SJCRH30 (cell line): ENCODE data around the gene RNF208. TPM values are rescaled to one million over a fixed set of nuclear protein-coding genes. Genes with fewer than 3 reads are reported as not detected.

Experiments
- DNase-seq, 2 experiments: peaks; one replicate each; pipeline ENCODE4 v3.0.0-alpha.2; 2015 to 2020
- H3K27ac ChIP-seq: fragments of 250-450 bp; sonication (Bioruptor Pico); 2 replicates; pipeline ENCODE4 v1.5.1; 2020; ENCODE audit warnings: mild to moderate bottlenecking, moderate library complexity
- H3K27me3 ChIP-seq: fragments of 250-450 bp; sonication (Bioruptor Pico); 2 replicates; pipeline ENCODE4 v1.5.1; 2020; ENCODE audit warnings: mild to moderate bottlenecking, moderate library complexity
- H3K36me3 ChIP-seq: fragments of 250-450 bp; sonication (Bioruptor Pico); 2 replicates; pipeline ENCODE4 v1.5.1; 2020; ENCODE audit warnings: mild to moderate bottlenecking, moderate library complexity
- H3K4me1 ChIP-seq: fragments of 250-450 bp; sonication (Bioruptor Pico); 2 replicates; pipeline ENCODE4 v1.5.1; 2020; ENCODE audit warnings: mild to moderate bottlenecking, moderate library complexity
- H3K4me3 ChIP-seq: fragments of 250-450 bp; sonication (Bioruptor Pico); 2 replicates; pipeline ENCODE4 v1.5.1; 2020; ENCODE audit warnings: mild to moderate bottlenecking, moderate library complexity
- H3K9me3 ChIP-seq: fragments of 250-450 bp; sonication (Bioruptor Pico); replicated peaks from 2 replicates; pipeline ENCODE4 v1.5.1; 2020; ENCODE audit warnings: mild to moderate bottlenecking, moderate library complexity
- total RNA-seq: library from RNA; depleted of rRNA; stranded (reverse); fragments of >200 nt; shearing (Covaris generic); gene quantifications from 2 replicates; pipeline ENCODE4 v1.2.3, GENCODE V29; 2014

Gene RNF208
- total RNA-seq, 1 experiment from 2014 or later: 0.43 TPM

GRCh38 chr9:137191691-137192447 lies 30.2 kb downstream of the RNF208 start:
- Histone ChIP-seq H3K4me3 (no peak overlapping the region), H3K27me3 (no peaks in the 10 kb centered on the region), H3K27ac (no peak overlapping the region), H3K36me3 (peaks cover 5% of the 10 kb centered on the region; the same call in 1 of the 2 replicates), H3K9me3 (no peaks in the 10 kb centered on the region), H3K4me1 (peaks cover 22% of the 10 kb centered on the region; the same call in 1 of the 2 replicates)
- DNase-seq: no peak

DNA sequence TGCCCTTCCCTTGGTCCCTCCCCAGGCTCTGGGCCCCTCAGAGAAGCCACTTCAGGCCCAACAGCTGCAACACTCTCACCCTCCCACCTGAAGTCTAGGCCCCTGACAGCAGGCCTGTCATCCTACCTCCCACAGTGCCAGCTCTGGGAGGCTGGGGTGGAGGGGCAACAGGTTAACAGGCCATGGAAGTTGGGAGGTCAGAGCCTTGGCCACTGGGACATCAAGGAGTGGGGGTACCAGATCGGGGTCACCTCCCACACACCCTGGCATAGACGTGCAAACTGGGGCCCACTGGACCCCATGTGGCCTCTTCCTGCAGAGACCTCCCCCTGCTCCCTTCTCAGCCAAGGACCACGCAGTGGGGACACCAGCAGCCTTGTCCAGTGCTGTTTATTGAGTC lies 30.8 kb downstream of the RNF208 start:
- H3K4me1 ChIP-seq: peaks cover 28% of the 10 kb centered on the region; the same call in 1 of the 2 replicates

DNA sequence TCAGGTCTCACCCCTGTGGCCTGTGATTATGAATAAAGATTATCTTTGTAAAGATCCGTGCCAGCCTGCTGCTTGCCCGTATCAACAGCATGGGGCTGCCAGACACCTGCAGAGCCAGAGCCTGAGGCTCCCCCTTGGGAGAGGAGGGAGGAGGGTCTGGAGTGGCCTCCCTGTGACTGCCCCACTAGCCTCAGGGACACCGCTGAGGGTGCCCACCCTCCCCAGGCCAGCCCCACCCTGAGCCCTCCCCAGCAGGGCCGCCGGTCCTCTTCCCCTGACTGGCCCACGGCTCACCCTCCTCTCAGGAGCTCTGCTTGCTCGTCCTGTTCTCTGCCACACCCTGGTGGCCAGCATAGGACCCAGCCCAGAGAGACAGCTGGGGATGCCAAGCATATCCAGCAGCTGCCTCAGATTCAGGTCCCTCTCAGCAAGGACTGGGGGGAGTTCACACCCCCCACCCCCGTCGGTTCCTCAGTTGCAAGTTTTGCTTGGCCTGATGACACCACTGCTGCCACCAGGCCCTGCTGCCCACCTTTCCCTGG lies 31.7 kb downstream of the RNF208 start:
- peaks cover 28% of the 10 kb centered on the region; the same call in 1 of the 2 replicates for H3K4me1 ChIP-seq
- H3K27ac ChIP-seq: no peak overlapping the region
- no peaks in the 10 kb centered on the region for H3K9me3 ChIP-seq
- peaks cover 5% of the 10 kb centered on the region; the same call in 1 of the 2 replicates for H3K36me3 ChIP-seq
- peak in 1 of 2 experiments; percentile 54 for DNase-seq
- H3K4me3 ChIP-seq: no peak overlapping the region
- no peaks in the 10 kb centered on the region for H3K27me3 ChIP-seq

More for the DNA sequence above, 30.8 kb downstream of the RNF208 start:
- no peak for DNase-seq
- Histone ChIP-seq H3K36me3 (peaks cover 5% of the 10 kb centered on the region; the same call in 1 of the 2 replicates), H3K27me3 (no peaks in the 10 kb centered on the region), H3K4me3 (no peak overlapping the region), H3K9me3 (no peaks in the 10 kb centered on the region), H3K27ac (no peak overlapping the region)

GRCh38 chr9:137189297-137190295 lies 32.4 kb downstream of the RNF208 start:
- DNase-seq: no peak
- H3K27me3 ChIP-seq: no peaks in the 10 kb centered on the region

DNA sequence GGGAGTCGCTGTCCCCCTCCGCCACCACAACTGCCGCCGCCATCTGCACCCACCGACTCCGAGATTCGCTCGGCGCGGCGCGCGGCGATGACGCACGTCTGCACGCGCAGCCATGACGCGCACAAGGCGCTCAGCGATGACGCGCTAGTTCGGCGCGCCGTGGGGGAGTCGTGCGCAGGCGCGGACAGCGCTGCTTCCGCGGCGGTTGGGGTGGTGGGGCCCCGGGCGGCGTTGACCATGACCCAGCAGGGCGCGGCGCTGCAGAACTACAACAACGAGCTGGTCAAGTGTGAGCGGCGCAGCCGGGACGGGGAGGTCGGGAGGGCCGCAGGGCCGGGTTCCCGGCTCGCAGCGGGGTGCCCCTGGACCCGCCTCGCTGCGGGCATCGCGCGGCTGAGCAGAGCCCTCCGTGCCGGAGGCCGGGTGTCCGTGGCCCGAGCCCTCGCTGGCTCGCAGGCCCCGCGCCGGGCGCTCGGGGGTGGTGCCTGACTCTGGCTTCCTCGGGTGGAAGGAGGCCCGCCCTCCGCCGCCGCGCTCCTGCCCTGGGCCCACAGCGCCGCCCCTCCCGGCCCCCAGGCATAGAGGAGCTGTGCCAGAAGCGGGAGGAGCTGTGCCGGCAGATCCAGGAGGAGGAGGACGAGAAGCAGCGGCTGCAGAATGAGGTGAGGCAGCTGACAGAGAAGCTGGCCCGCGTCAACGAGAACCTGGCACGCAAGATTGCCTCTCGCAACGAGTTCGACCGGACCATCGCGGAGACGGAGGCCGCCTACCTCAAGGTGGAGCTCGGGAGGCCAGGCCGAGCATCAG lies 33.3 kb downstream of the RNF208 start, which contains the start of the genes ANAPC2 and SSNA1:
ANAPC2 (minus strand) TSS at position 71 of the 807 bp plus-strand sequence; CDS start at position 43, 28 bp downstream.
SSNA1 (plus strand) TSS at position 187 of the 807 bp plus-strand sequence; CDS start at position 238, 51 bp downstream.
- no peaks in the 10 kb centered on the region for H3K9me3 ChIP-seq
- peaks cover 5% of the 10 kb centered on the region; the same call in 1 of the 2 replicates for H3K36me3 ChIP-seq
- H3K27me3 ChIP-seq: no peaks in the 10 kb centered on the region
- peaks cover 20% of the 10 kb centered on the region; the same call in 1 of the 2 replicates for H3K4me1 ChIP-seq
- peak; percentile 92 to 95 for DNase-seq
- H3K4me3 ChIP-seq: peak within 1 kb of the TSS; percentile 94
- peak within 1 kb of the TSS; percentile 50 for H3K27ac ChIP-seq

More at GRCh38 chr9:137189297-137190295, 32.4 kb downstream of the RNF208 start:
- no peaks in the 10 kb centered on the region for H3K9me3 ChIP-seq
- H3K36me3 ChIP-seq: peaks cover 5% of the 10 kb centered on the region; the same call in 1 of the 2 replicates
- H3K27ac ChIP-seq: peak overlapping the region; percentile 50; the same call in 1 of the 2 replicates
- peaks cover 23% of the 10 kb centered on the region; the same call in 1 of the 2 replicates for H3K4me1 ChIP-seq
- H3K4me3 ChIP-seq: peak overlapping the region; percentile 94

GRCh38 chr9:137188086-137188489 lies 34.0 kb downstream of the RNF208 start:
- H3K9me3 ChIP-seq: no peaks in the 10 kb centered on the region
- H3K4me3 ChIP-seq: peak overlapping the region; percentile 94
- peaks cover 20% of the 10 kb centered on the region; the same call in 1 of the 2 replicates for H3K4me1 ChIP-seq
- H3K27ac ChIP-seq: peak overlapping the region; percentile 50
- no peak for DNase-seq
- H3K36me3 ChIP-seq: peaks cover 10% of the 10 kb centered on the region; the same call in 1 of the 2 replicates
- H3K27me3 ChIP-seq: no peaks in the 10 kb centered on the region

GRCh38 chr9:137187386-137187785 lies 34.7 kb downstream of the RNF208 start:
- no peak for DNase-seq
- Histone ChIP-seq H3K36me3 (peaks cover 16% of the 10 kb centered on the region), H3K4me3 (peak overlapping the region; percentile 94), H3K4me1 (peaks cover 20% of the 10 kb centered on the region; the same call in 1 of the 2 replicates), H3K27me3 (no peaks in the 10 kb centered on the region), H3K9me3 (no peaks in the 10 kb centered on the region), H3K27ac (no peak overlapping the region)

DNA sequence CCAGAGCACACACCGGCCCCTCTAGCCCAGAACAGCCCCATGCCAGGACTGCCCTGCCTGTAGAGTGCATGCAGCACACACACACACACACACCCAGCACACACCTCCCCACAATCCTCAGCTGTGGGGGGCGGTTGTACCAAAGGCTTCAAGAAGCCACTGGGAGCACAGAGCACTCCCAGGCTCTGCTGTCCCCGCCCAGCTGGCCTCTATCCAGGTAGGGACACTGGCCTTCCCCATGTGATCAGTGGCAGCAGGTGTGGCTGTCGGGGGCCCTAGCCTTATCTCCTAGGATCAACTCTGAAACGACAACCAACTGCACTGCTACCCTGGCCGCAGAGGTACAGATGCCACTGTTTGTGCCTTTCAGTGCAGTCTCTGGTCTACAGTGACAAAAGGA lies 35.7 kb downstream of the RNF208 start:
- Histone ChIP-seq H3K4me1 (peaks cover 20% of the 10 kb centered on the region; the same call in 1 of the 2 replicates), H3K27ac (no peak overlapping the region), H3K4me3 (no peak overlapping the region), H3K9me3 (no peaks in the 10 kb centered on the region), H3K36me3 (peaks cover 24% of the 10 kb centered on the region), H3K27me3 (no peaks in the 10 kb centered on the region)
- DNase-seq: peak in 1 of 2 experiments; percentile 61

DNA sequence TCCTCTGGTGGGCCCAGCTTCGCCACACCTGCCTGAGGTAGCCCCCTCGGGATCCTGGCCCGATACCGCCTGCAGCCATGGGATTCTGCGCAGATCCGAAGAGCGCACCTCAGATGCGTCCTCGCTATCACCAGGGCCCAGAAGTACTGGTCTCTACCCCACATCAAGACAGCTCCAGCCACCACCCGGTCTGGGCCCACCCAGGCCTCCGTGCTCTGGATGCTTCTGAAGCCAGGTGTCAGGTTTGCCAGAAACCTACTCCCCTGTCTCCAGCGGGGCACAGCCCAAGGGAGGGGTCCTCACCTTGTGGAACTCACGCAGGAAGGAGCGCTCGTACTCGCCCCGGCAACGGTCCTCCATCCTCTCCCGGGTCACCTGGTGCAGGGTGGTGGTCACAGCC lies 36.1 kb downstream of the RNF208 start:
- Histone ChIP-seq H3K36me3 (peaks cover 28% of the 10 kb centered on the region), H3K9me3 (no peaks in the 10 kb centered on the region), H3K27me3 (no peaks in the 10 kb centered on the region), H3K4me1 (peaks cover 20% of the 10 kb centered on the region; the same call in 1 of the 2 replicates), H3K27ac (no peak overlapping the region), H3K4me3 (no peak overlapping the region)
- no peak for DNase-seq

DNA sequence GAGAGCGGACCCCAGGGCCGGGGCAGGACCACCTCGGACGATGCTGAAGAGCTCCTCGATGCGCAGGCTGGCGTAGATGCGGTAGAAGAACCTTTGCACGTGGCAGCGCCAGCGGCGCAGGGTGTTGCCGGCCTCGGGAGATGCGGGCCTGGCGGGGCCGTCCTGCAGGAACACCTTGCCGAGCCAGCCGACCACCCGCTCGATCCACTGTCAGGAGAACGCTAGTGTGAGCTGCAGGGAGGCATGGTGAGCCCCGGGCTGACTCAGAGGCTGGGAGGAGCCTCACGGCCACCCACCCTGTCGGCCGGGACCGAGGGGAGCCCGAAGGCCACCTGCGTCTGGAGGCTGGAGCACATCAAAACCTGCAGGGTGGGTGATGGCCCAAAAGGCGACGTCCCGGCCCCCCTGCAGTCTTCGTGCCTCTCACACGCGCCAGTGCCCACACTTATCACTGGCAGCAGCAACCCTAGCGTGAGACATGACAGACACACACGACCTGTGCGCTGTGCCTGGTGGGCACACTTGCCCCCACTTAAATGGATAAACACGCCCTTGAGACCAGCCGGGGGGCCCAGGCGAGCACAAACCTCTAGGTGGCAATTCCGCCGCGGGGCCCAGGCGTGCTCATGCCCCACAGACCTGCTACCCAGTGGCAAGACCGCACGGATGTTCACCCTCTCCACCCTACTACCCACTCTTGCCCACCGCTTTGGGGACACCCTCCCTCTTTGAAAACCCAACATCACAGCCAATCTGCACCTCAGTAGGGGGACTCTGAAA lies 37.0 kb downstream of the RNF208 start:
- DNase-seq: no peak
- Histone ChIP-seq H3K36me3 (peaks cover 28% of the 10 kb centered on the region), H3K27ac (no peak overlapping the region), H3K4me3 (no peak overlapping the region), H3K4me1 (peaks cover 19% of the 10 kb centered on the region; the same call in 1 of the 2 replicates), H3K27me3 (no peaks in the 10 kb centered on the region), H3K9me3 (no peaks in the 10 kb centered on the region)

GRCh38 chr9:137183980-137184595 lies 38.0 kb downstream of the RNF208 start:
- Histone ChIP-seq H3K36me3 (peaks cover 33% of the 10 kb centered on the region), H3K4me1 (peaks cover 13% of the 10 kb centered on the region; the same call in 1 of the 2 replicates), H3K27me3 (no peaks in the 10 kb centered on the region), H3K4me3 (no peak overlapping the region), H3K27ac (no peak overlapping the region), H3K9me3 (no peaks in the 10 kb centered on the region)
- no peak for DNase-seq

- no peaks in the 10 kb centered on the region for H3K27me3 ChIP-seq
- no peak for DNase-seq
- H3K36me3 ChIP-seq: peaks cover 38% of the 10 kb centered on the region
Observed at GRCh38 chr9:137182836-137183235, 39.2 kb downstream of the RNF208 start.

More at GRCh38 chr9:137182836-137183235, 39.2 kb downstream of the RNF208 start:
- Histone ChIP-seq H3K4me1 (peaks cover 13% of the 10 kb centered on the region; the same call in 1 of the 2 replicates), H3K4me3 (no peak overlapping the region), H3K9me3 (no peaks in the 10 kb centered on the region), H3K27ac (no peak overlapping the region)
